AG04449 (cell line): ENCODE measurements around the gene NIFK.

Experiments
- CTCF ChIA-PET: fragments of 350-600 bp; formaldehyde crosslinking; extraction: SDS; loops from one replicate; lab custom pipeline; 2021; ENCODE audit warnings: antibody characterized with exemption; lab: Yijun Ruan, JAX
- POLR2A ChIA-PET: fragments of 400-600, 350-600 bp; formaldehyde crosslinking; extraction: SDS; loops from one replicate; lab custom pipeline; 2020; ENCODE audit warnings: antibody characterized with exemption, inconsistent platforms; lab: Yijun Ruan, JAX
- DNase-seq: peaks from one replicate; pipeline ENCODE4 v3.0.0-alpha.2; 2010; ENCODE audit warnings: low read depth, low spot score
- H3K4me3 ChIP-seq: 2 replicates; pipeline ENCODE4 v1.5.1; 2011; ENCODE audit warnings: low read depth, mild to moderate bottlenecking, control low read depth, low read length
- TF ChIP-seq, protein P1 (sequence below): IDR thresholded peaks from one replicate; pipeline ENCODE4 v1.5.1; 2011; ENCODE audit warnings: mild to moderate bottlenecking, moderate library complexity, low read length, control low read depth, inconsistent platforms; ENCODE audit not compliant: insufficient read depth; ENCODE audit errors: missing control alignments

NIFK gene

DNA sequence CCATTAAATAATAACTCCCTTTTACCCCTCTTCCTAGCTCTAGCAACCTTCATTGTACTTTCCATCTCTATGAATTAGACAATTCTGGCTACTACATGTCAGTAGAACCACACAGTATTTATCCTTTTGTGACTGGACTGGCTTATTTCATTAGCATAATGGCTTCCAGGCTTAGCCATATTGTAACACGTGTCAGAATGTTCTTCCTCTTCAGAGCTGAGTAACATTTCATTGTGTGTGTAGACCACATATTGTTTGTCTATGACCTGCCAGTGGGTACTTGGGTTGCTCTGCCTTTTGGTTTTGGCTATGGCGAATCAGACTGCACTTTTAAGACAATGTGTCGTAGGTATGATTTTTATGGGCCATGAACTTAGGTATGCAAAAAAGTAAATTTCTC, 39.7 kb upstream of the NIFK start:
- ChIA-PET POLR2A (no interaction called here), CTCF (no interaction called here)
- no peak for DNase-seq
- H3K4me3 ChIP-seq: no peak overlapping the region
- TF ChIP-seq, protein P1, sequence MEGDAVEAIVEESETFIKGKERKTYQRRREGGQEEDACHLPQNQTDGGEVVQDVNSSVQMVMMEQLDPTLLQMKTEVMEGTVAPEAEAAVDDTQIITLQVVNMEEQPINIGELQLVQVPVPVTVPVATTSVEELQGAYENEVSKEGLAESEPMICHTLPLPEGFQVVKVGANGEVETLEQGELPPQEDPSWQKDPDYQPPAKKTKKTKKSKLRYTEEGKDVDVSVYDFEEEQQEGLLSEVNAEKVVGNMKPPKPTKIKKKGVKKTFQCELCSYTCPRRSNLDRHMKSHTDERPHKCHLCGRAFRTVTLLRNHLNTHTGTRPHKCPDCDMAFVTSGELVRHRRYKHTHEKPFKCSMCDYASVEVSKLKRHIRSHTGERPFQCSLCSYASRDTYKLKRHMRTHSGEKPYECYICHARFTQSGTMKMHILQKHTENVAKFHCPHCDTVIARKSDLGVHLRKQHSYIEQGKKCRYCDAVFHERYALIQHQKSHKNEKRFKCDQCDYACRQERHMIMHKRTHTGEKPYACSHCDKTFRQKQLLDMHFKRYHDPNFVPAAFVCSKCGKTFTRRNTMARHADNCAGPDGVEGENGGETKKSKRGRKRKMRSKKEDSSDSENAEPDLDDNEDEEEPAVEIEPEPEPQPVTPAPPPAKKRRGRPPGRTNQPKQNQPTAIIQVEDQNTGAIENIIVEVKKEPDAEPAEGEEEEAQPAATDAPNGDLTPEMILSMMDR: no peak

DNA sequence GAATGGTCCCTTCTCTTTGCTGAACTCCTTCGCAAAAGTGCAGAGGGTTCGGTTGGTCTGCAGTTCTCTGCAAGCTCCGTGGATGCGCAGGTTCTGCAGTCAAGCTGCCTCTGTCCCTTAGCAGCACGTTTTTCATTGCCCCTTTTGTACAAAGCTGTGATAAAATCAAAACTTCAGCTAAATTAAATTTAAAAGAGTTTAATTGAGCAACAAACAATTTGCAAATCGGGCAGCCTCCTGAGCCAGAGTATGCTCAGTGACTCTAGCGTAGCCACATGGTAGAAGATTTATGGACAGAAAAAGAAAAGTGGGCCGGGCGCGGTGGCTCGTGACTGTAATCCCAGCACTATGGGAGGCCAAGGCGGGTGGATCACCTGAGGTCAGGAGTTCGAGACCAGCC, 37.6 kb upstream of the NIFK start:
- DNase-seq: no peak
- TF ChIP-seq, protein P1: no peak
- ChIA-PET POLR2A (no interaction called here), CTCF (no interaction called here)
- H3K4me3 ChIP-seq: no peak overlapping the region

DNA sequence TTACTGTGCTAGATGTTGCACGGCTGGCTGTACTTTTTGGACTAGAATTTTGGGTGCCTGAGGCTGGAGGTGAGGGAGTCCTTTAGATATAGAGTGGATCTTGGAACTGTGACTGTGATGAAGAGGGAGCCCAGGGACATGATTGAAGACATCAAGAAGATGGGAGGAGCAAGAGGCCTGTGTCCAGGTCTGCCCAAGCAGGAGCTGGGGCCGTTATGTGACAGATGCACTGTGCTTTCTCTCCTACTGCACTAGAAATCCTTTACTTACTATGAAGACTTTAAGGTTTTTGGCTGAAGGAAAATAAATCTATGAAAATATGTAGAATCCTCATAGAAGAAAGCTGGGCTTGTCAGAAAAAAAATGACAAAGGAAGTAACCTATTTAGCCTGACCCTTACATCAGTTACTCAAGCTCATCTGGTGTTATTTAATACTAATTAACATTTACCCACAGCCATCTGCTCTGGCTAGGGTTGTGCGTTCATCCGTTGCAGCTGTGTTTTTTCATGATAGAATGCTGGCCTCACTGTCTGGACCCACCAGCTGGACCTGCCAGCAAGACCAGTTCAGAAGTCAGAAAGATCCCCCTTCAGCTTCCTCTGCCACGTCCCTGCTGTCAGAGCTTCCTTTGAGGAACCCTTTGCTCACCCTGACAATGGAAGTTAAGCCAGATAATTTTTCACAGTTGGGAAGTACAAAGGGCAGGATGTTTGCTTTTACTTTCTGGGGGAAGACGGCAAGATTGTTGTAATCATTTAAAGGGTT, 35.5 kb upstream of the NIFK start:
- TF ChIP-seq, protein P1: no peak
- no peak for DNase-seq
- ChIA-PET POLR2A (interaction anchor here (0.7 kb wide), 1 partner anchor 19 kb away, joined by 4 read pairs; no protein-coding TSS in a partner anchor), CTCF (interaction anchor here (0.7 to 1.0 kb wide), 3 partner anchors 20 to 677 kb away, joined by 3 read pairs; no protein-coding TSS in a partner anchor)
- no peak overlapping the region for H3K4me3 ChIP-seq

DNA sequence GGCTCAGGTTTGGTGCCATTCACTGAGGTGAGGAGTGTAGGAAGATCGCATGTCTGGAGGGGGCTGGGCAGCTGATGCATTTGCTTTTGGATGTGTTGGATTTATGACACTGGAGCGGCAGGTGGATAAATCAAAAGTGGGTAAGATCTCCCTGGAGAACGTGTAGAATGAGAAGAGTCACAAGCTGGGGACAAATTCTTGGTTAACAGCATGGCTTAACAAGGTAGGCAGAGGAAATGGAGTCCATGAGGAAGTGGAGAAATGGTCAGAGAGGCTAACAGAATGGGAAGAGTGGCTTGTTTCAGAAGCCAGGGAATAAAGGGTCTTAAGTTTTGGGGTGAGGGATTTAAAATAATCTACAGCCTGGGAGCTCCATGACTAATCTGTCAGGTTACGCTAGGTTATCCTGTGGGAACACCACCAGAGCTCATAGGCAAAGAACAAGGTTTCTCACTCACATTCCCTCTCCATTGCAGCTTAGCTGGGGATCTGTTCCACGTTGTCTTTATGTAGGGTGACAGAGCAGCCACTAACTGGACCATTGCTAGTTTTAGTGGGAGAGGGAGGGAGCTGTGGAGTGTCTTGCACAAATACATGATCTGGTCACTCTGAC, 31.6 kb upstream of the NIFK start:
- DNase-seq: no peak
- ChIA-PET POLR2A (interaction anchor here (0.7 kb wide), 1 partner anchor 13 kb away, joined by 3 read pairs; no protein-coding TSS in a partner anchor), CTCF (no interaction called here)
- TF ChIP-seq, protein P1: no peak
- H3K4me3 ChIP-seq: no peak overlapping the region

DNA sequence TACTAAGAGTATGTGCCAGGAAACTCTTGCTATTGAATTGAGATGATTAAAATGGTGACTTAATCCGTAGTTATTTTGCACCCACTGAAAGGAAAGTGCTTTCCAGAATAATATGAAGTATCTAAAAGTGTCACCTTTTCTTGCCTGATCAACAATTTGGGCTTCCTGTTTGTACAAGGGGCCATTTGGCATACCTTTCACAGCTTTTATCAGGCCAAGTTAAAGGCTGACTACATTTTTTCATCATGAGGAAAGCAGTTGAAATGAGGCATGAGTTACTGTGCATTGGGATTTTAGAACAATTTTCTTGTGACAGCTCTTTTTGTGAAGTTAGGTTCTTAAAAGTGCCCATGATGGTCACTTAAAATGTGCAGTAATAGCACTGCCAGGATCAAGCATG, 29.9 kb upstream of the NIFK start:
- H3K4me3 ChIP-seq: no peak overlapping the region
- TF ChIP-seq, protein P1: no peak
- CTCF ChIA-PET: no interaction called here
- DNase-seq: no peak
- POLR2A ChIA-PET: no interaction called here

DNA sequence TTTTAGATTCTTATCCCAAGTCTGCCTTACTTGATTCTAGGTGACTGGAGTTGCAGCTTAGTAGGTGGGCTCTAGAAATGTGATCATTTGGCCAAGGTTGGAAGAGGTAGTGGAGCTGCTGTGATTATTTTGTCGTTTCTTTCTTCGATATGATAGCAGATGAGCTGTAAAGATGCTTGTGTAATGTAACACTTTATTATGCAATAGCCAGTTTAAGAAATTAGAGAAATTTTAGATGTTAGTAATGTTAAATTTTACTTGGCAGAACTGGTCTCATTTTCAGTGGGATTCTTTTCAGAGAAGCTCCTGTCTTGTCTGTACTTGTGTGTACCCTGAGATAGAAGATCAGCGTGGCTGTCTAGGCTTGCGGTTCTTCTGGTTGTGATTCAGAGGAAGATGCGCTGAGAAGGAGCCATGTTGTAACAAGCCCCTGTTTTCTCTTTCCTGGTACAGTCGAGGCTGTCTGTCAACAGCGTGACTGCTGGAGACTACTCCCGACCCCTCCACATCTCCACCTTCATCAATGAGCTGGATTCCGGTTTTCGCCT, 28.1 kb upstream of the NIFK start:
- no peak for DNase-seq
- TF ChIP-seq, protein P1: no peak
- CTCF ChIA-PET: no interaction called here
- no peak overlapping the region for H3K4me3 ChIP-seq
- POLR2A ChIA-PET: no interaction called here
